Stomach (tissue), 4 donors: ENCODE results near the gene ACTN1.

Source experiments
- CTCF ChIP-seq, 7 experiments: fragments of 450-650 bp in 4 of 7; fragments of 200-600 bp in 3 of 7; sonication (generic) in 3 of 7; IDR thresholded peaks; one replicate each; pipeline ENCODE4 v1.5.1; 2016 to 2019; ENCODE audit warnings: antibody characterized with exemption in 7 of 7, control low read depth in 2 of 7, mild to moderate bottlenecking in 1 of 7
- EP300 ChIP-seq: sonication (generic); formaldehyde crosslinking; IDR thresholded peaks from one replicate; pipeline ENCODE4 v1.6.1; 2017; ENCODE audit warnings: antibody characterized with exemption
- POLR2A ChIP-seq, 4 donors: fragments of 450-650 bp; IDR thresholded peaks; one replicate each; pipeline ENCODE4 v1.6.1; 2016; ENCODE audit warnings: antibody characterized with exemption in 4 of 4, control low read depth in 2 of 4, mild to moderate bottlenecking in 1 of 4, moderate library complexity in 1 of 4
- POLR2AphosphoS5 ChIP-seq, 3 donors: sonication (generic); formaldehyde crosslinking; IDR thresholded peaks; one replicate each; pipeline ENCODE4 v1.6.1; 2016; ENCODE audit warnings: antibody characterized with exemption in 3 of 3

- no peak for TF ChIP-seq CTCF (IDR thresholded peaks at IDR 0.05)
- no peak for TF ChIP-seq POLR2A (IDR thresholded peaks at IDR 0.05)
- no peak for TF ChIP-seq POLR2AphosphoS5 (IDR thresholded peaks at IDR 0.05)
- no peak for TF ChIP-seq EP300
Measured at GRCh38 chr14:68918612-68919011, 60.5 kb downstream of the ACTN1 start.
